Body of pancreas (tissue), 4 donors: ENCODE measurements around the gene PTPRCAP.

Source experiments
- POLR2A ChIP-seq, 3 donors: fragments of 450-650 bp; IDR thresholded peaks; one replicate each; pipeline ENCODE4 v1.6.1; 2016; ENCODE audit warnings: antibody characterized with exemption in 3 of 3, mild to moderate bottlenecking in 2 of 3
- TF ChIP-seq, protein P1 (sequence below), 7 experiments: fragments of 450-650 bp in 4 of 7; fragments of 200-600 bp in 3 of 7; sonication (generic) in 3 of 7; IDR thresholded peaks; one replicate each; pipeline ENCODE4 v1.5.1; 2016 to 2019; ENCODE audit warnings: antibody characterized with exemption in 7 of 7

- TF ChIP-seq POLR2A (IDR thresholded peaks at IDR 0.05) = no peak
- TF ChIP-seq, protein P1, sequence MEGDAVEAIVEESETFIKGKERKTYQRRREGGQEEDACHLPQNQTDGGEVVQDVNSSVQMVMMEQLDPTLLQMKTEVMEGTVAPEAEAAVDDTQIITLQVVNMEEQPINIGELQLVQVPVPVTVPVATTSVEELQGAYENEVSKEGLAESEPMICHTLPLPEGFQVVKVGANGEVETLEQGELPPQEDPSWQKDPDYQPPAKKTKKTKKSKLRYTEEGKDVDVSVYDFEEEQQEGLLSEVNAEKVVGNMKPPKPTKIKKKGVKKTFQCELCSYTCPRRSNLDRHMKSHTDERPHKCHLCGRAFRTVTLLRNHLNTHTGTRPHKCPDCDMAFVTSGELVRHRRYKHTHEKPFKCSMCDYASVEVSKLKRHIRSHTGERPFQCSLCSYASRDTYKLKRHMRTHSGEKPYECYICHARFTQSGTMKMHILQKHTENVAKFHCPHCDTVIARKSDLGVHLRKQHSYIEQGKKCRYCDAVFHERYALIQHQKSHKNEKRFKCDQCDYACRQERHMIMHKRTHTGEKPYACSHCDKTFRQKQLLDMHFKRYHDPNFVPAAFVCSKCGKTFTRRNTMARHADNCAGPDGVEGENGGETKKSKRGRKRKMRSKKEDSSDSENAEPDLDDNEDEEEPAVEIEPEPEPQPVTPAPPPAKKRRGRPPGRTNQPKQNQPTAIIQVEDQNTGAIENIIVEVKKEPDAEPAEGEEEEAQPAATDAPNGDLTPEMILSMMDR (IDR thresholded peaks at IDR 0.05) = no peak
These were observed 37.1 kb downstream of the PTPRCAP start for GRCh38 chr11:67400251-67400941.
